IPS DF 6.9 (cell line): Measurements from ENCODE around the gene LYZL1.
"Not testable (repeated sequence)": the region's sequence is repeated elsewhere in the genome, so short reads cannot be mapped to it uniquely, and the experiment has no call there.

Experiments used
- DNase-seq: peaks from one replicate; pipeline ENCODE4 v3.0.0-alpha.2; 2013; ENCODE audit warnings: low read depth, low spot score
- H3K27ac ChIP-seq: one replicate; pipeline ENCODE4 v1.5.1; 2013; ENCODE audit warnings: low read length, control low read depth
- H3K27me3 ChIP-seq: 2 replicates; pipeline ENCODE4 v1.6.1; 2013; ENCODE audit warnings: mild to moderate bottlenecking, low read length; ENCODE audit not compliant: control insufficient read depth, insufficient read depth
- H3K36me3 ChIP-seq: 2 replicates; pipeline ENCODE4 v1.6.1; 2013; ENCODE audit warnings: low read length; ENCODE audit not compliant: control insufficient read depth, insufficient read depth
- H3K4me1 ChIP-seq: 2 replicates; pipeline ENCODE4 v1.6.1; 2013; ENCODE audit warnings: low read length; ENCODE audit not compliant: control insufficient read depth, insufficient read depth
- H3K4me3 ChIP-seq: 2 replicates; pipeline ENCODE4 v1.5.1; 2013; ENCODE audit warnings: mild to moderate bottlenecking, low read length
- H3K9me3 ChIP-seq: 2 replicates; pipeline ENCODE4 v1.6.1; 2013; ENCODE audit warnings: low read length, inconsistent platforms; ENCODE audit not compliant: control insufficient read depth, insufficient read depth
- WGBS: extraction: QIAGEN DNeasy Blood & Tissue Kit; methylation state at CpG from one replicate; pipeline ENCODE4 v1.1.7; 2013; ENCODE audit warnings: mixed read lengths, missing lambda C conversion rate; ENCODE audit not compliant: insufficient read length, insufficient coverage; 5-methylcytosine and 5-hydroxymethylcytosine counted together

LYZL1 gene

DNA sequence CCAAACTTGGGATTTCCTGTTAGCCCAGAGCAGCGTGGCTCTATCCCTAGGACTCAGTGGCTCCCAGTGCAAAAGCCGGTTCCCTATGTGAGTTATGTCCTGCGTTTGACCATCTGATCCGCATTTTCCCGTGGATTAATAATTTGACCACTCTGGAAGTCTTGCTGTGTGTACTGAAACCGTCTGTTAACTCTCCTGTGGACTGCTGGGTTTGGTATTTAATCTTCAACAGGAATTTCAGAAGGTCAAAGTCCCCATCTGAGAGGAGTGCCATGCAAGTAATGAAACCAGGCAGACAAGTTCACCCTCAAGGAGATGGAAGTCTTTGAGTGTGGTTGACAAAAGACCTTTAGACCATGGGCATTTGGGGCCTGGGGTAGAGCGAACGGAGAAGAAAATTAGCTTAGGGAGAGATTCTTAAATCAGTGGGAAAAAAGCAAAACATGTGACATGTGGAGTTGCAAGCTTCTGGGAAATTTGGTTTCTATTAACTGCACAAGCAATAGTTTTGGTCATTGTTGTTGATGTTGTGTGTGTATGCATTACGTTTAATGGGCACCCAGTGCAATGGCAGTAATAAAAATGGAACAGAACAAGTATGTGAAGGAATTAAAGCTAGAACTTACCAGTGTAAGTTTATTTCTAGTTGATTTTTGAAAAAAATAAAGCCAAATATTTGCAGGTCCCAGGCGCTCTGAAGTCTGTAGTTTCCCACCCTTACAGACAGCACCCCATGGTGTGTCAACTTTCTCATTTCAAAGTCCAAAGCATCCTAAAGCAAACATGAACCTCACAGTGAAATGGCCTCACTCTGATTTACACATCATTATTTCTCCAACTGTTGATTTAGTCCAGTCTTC, 38.2 kb downstream of the LYZL1 start:
- H3K9me3 ChIP-seq = no peaks in the 10 kb centered on the region
- no peak for DNase-seq
- WGBS = no CpG with 5 or more reads among the region's 10 CpGs

DNA sequence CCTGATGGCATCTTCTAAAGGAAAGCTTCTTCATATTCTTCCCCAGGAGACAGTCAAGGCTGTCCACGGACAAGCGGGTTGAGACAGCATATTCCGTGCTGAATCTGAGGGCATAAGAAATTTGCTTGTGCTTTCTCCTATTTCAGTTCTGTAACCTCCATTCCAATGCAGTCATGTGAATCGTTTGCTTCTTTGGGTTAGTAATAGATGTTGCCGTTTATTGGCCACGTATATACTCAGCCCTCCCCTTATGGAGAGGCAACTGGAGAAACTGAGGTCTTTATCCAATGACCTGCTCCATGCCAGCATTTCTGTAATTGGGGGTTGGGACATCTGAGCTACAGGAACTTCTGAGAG, 38.9 kb downstream of the LYZL1 start:
- no CpG with 5 or more reads among the region's 6 CpGs for WGBS
- Histone ChIP-seq H3K9me3 (no peaks in the 10 kb centered on the region), H3K4me3 (no peak overlapping the region), H3K27ac (no peak overlapping the region), H3K27me3 (no peaks in the 10 kb centered on the region), H3K4me1 (no peaks in the 10 kb centered on the region), H3K36me3 (no peaks in the 10 kb centered on the region)
- DNase-seq = no peak

More for the DNA sequence above, 38.2 kb downstream of the LYZL1 start:
- H3K27me3 ChIP-seq = no peaks in the 10 kb centered on the region
- no peaks in the 10 kb centered on the region for H3K36me3 ChIP-seq
- no peaks in the 10 kb centered on the region for H3K4me1 ChIP-seq
- H3K4me3 ChIP-seq = no peak overlapping the region
- no peak overlapping the region for H3K27ac ChIP-seq

DNA sequence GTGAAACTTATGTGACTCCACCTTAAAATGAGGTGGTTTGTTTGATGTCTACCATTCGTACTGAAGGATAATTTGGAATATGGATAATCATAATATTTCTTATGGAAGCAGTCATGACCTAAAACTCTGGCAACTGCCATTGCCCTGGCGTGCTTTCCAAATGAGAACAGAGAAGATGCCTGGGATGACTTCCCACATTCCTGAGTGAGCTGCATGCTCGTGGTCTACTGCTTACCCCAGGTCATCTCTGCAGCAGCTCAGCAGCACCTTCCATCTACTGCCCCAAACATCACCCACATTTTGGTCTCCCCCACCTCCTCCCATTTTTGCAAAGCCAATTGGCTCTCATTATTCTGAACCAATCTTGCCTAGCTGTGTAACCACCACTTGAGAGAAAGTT, 40.1 kb downstream of the LYZL1 start:
- H3K36me3 ChIP-seq = no peaks in the 10 kb centered on the region
- H3K27me3 ChIP-seq = no peaks in the 10 kb centered on the region
- no peak for DNase-seq
- no peak overlapping the region for H3K27ac ChIP-seq
- H3K4me1 ChIP-seq = no peaks in the 10 kb centered on the region
- H3K9me3 ChIP-seq = no peaks in the 10 kb centered on the region
- no peak overlapping the region for H3K4me3 ChIP-seq
- WGBS = no CpG with 5 or more reads among the region's 3 CpGs

DNA sequence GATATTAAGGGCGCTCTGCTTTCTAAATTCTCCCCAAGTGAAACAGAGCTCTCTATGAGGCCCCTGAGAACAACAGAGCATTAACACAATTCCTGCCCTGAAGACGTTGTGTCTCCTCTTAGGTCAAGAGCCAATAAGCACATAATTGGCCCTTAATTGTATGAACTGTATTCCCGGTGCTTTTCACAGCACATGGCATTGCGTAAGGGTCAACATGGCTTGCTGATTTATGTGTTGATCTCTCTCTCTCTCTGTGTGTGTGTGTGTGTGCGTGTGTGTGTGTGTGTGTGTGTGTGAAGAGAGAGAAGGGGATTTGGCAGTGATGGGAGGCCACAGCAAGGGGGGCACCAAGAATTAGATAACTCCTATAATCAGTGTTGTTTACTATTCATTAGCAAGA, 40.5 kb downstream of the LYZL1 start:
- Histone ChIP-seq H3K36me3 (no peaks in the 10 kb centered on the region), H3K9me3 (no peaks in the 10 kb centered on the region), H3K4me3 (no peak overlapping the region), H3K4me1 (no peaks in the 10 kb centered on the region), H3K27ac (no peak overlapping the region), H3K27me3 (no peaks in the 10 kb centered on the region)
- WGBS = no CpG with 5 or more reads among the region's 5 CpGs
- no peak for DNase-seq

DNA sequence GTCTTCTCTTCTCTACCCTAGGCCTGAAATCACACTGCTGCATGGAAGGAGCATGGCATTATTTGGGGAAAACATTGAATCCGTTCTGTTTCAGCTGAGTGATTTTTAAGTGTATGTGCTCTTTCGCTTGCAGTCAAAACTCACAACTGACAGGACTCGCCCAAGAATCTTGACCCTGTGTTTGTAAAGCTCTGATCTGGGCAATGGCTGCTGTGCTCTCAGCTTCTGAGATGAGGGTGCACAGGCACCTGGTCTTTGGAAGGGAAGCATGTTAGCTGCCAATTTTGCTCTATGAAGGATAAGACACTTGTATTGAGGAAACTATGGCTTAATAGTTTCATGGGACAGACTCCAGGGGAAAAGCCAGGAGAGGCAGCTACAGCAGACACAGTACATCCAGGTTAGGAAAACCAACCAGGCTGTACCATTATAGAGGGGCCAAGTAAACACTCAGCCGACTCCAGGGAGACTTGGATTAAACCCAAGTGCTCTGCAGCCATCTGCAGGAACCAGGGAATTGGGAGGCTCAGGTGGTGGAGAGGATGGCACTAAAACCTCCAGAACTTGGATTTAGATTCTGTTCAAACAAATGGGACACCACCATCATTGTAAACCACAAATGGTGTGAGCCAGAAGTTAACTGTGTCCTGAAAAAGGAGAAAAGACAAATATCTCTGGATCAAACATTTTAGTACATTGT, 43.3 kb downstream of the LYZL1 start:
- WGBS = no CpG with 5 or more reads among the region's 4 CpGs
- H3K9me3 ChIP-seq = no peaks in the 10 kb centered on the region
- H3K36me3 ChIP-seq = no peaks in the 10 kb centered on the region
- no peaks in the 10 kb centered on the region for H3K27me3 ChIP-seq
- no peak for DNase-seq
- no peaks in the 10 kb centered on the region for H3K4me1 ChIP-seq
- H3K4me3 ChIP-seq = no peak overlapping the region
- no peak overlapping the region for H3K27ac ChIP-seq

DNA sequence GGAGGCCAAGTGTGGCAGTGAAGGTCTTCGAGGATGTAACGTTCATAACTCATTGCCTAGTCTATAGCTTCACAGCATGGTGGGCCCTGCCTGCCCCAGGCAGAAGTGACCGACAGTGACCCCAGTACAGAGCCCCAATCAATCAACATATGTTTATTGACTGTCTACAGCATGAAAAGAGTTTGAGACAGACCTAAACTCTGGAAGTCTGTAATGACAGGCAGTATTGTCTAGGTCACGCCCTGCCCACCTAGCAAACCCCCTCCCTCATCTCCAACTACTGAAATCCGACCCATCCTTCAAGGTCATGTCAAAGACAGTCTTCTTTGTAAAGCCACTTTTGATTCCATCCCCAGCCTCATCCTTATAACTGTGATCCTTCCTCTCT, 43.9 kb downstream of the LYZL1 start:
- Histone ChIP-seq H3K4me3 (no peak overlapping the region), H3K27me3 (no peaks in the 10 kb centered on the region), H3K27ac (no peak overlapping the region), H3K4me1 (no peaks in the 10 kb centered on the region), H3K36me3 (no peaks in the 10 kb centered on the region), H3K9me3 (no peaks in the 10 kb centered on the region)
- no peak for DNase-seq
- WGBS = no CpG with 5 or more reads among the region's 5 CpGs

DNA sequence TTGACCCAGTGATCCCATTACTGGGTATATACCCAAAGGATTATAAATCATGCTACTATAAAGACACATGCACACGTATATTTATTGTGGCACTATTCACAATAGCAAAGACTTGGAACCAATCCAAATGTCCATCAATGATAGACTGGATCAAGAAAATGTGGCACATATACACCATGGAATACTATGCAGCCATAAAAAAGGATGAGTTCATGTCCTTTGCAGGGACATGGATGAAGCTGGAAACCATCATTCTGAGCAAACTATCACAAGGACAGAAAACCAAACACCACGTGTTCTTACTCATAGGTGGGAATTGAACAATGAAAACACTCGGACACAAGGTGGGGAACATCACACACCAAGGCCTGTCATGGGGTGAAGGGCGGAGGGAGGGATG, 48.7 kb downstream of the LYZL1 start:
- not testable (repeated sequence) for H3K27ac ChIP-seq

DNA sequence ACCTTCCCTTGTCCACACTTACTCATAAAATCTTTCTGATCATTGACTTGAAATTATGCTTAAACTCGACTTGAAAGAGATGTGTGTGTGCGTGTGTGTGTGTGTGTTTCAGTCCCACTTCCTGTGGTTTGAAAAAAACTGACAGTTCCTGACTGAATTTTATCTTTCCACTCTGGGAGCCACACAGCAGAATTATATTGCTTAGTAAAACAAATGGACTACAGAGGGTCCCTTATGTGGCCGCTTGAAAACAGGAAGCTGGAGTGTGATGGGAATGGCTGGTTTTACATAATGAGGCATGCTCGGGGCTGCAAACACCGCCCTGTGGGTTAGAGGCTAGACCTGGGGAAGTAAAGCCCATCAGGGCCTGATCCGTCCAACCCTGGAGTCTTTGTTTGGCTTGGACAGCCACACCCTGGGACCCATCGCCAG, 54.8 kb downstream of the LYZL1 start:
- no peaks in the 10 kb centered on the region for H3K4me1 ChIP-seq
- H3K27ac ChIP-seq = no peak overlapping the region
- no peaks in the 10 kb centered on the region for H3K27me3 ChIP-seq
- no peaks in the 10 kb centered on the region for H3K9me3 ChIP-seq
- no peak for DNase-seq
- H3K36me3 ChIP-seq = no peaks in the 10 kb centered on the region
- no CpG with 5 or more reads among the region's 7 CpGs for WGBS
- no peak overlapping the region for H3K4me3 ChIP-seq

More for the DNA sequence above, 48.7 kb downstream of the LYZL1 start:
- not testable (repeated sequence) for DNase-seq, H3K4me1 ChIP-seq, H3K9me3 ChIP-seq, H3K27me3 ChIP-seq, H3K36me3 ChIP-seq, H3K4me3 ChIP-seq
- no CpG with 5 or more reads among the region's 4 CpGs for WGBS

DNA sequence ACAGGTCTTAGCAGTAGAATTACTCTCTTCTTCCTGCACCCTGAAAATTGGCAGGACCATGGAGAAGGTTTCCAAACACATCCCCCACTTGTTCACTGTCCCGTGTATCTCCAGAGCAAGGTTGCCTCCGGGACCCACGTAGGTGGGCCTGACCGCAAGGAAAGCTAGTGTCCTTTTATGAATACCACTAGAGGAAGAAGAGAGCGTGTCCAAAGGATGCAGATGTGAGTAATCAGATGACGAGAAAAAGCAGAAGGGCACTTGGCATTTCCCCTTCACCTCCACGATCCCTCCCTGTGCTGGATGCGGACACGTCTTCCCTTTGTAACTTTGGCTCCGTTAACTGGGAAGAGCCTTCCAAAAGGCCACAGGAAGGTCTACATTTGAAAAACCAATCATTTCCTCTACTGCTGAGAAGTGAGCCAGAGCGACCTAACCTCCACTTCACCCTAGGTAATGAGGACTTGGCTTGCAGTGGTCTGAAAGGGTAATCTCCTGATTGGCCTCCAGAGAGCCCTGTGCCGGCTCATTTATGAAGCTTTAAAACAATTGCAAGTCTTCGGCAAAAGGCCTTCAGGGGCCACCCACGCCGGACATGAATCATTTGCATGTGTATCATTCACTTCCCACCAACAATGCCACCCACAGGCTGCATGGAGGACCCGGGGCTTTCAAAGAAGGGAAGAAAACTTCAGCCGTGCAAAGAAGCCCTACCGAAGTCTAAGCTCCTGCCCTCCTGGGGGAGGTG, 55.4 kb downstream of the LYZL1 start:
- no peak for DNase-seq
- H3K36me3 ChIP-seq = no peaks in the 10 kb centered on the region
- WGBS = no CpG with 5 or more reads among the region's 18 CpGs
- H3K27ac ChIP-seq = no peak overlapping the region
- no peaks in the 10 kb centered on the region for H3K9me3 ChIP-seq
- H3K4me1 ChIP-seq = no peaks in the 10 kb centered on the region
- no peaks in the 10 kb centered on the region for H3K27me3 ChIP-seq
- no peak overlapping the region for H3K4me3 ChIP-seq

DNA sequence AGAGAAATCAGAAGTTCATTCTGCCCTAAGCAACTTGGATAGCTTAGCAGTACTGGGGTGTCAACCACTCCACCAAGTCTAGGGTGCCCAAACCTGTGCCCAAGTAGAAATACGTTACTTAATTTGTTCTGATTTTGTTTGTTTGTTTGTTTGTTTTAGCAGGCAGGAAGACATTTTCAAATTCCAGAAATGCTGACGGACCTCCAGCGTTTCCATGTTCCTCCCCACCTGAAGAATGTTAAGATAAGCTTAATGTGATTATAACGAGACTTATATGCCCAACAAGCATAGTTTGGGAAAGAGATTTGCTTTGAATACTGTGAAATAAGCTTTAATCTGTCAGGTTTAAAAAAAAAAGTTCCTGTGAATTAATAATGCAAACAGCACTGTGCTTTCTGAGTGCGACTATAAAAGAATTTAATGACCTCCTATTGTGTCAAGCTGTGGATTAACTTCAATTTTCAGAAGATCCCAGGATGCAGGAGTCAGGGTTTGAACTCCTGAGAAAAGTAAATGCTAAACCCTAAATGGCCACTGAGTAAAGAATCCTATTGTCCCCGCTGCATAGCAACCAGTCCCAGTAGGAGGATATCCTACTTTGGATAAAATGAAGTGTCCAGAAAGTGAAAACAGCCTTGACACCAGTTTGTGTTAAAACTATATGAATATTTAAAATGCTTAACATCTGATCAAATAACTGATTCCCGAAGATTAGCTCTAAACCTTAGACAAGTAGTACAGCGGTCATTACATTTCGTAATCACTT, 56.5 kb downstream of the LYZL1 start:
- Histone ChIP-seq H3K27me3 (no peaks in the 10 kb centered on the region), H3K27ac (no peak overlapping the region), H3K4me1 (no peaks in the 10 kb centered on the region), H3K36me3 (no peaks in the 10 kb centered on the region), H3K4me3 (no peak overlapping the region), H3K9me3 (no peaks in the 10 kb centered on the region)
- WGBS = no CpG with 5 or more reads among the region's 9 CpGs
- DNase-seq = no peak
